ENCODE data around the gene FHOD3. TPM values are rescaled to one million over a fixed set of nuclear protein-coding genes. Genes with fewer than 3 reads are reported as not detected.
A peak's percentile ranks its signal among the peaks of the same experiment; 100 is the strongest.

The FHOD3 gene
- total and polyA plus RNA-seq, 2 experiments from 2014 or later, result 2.7 to 8.7 TPM

DNA sequence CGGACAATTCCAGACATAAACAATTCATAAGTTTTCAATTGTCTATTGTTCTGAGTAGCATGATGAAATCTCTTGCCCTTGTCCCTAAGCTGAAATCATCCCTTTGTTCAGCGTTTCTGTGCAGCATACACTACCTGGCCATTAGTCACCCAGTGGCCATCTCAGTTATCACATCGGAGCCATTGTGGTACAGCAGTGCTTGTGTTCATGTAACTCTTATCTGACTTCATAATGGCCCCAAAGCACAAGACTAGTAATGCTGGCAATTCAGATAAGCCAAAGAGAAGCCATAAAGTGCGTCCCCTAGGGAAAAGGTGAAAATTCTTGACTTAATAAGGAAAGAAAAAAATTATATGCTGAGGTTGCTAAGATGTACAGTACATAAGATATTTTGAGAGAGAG, 127.2 kb downstream of the FHOD3 start:
- H3K27ac ChIP-seq (ENCODE audit: low read depth), result no peak overlapping the region

DNA sequence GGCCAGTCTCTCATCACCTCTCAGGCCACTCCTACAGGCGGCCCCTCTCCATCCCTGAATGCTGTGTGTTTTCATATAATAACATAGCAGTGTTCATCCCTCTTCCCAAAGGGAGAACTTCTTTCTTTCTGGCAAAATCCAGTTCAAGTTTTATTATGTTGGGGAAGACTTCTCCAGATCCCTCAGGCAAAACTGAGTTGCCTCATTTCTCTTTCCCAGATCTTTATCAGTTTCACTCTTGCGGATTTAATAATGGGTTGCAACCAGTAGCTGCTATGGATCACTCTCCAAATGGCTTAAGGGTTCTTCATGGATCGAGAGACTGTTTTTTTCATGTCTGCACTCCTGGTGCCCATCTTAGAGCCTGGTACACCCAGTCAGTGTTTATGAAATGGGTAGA, 129.9 kb downstream of the FHOD3 start:
- no peak for DNase-seq (ENCODE audit: low spot score)
- H3K79me2 ChIP-seq (replicated peaks; ENCODE audit: insufficient read depth), result no peaks in the 10 kb centered on the region
- no peak overlapping the region for H3K4me2 ChIP-seq
- H3K9me3 Mint-ChIP-seq, result no peaks in the 10 kb centered on the region
- H3K4me3 ChIP-seq, result no peak overlapping the region
- no peaks in the 10 kb centered on the region for H3K36me3 Mint-ChIP-seq (ENCODE audit: low read depth)
- no peak overlapping the region for H3K27ac ChIP-seq (ENCODE audit: low read depth)
- no peak overlapping the region for H2AFZ ChIP-seq
- TF ChIP-seq REST (IDR thresholded peaks at IDR 0.05; ENCODE audit: unreplicated experiment) (no peak), JUNB (IDR thresholded peaks at IDR 0.05; ENCODE audit: unreplicated experiment) (no peak)
- TF ChIP-seq, protein P1, sequence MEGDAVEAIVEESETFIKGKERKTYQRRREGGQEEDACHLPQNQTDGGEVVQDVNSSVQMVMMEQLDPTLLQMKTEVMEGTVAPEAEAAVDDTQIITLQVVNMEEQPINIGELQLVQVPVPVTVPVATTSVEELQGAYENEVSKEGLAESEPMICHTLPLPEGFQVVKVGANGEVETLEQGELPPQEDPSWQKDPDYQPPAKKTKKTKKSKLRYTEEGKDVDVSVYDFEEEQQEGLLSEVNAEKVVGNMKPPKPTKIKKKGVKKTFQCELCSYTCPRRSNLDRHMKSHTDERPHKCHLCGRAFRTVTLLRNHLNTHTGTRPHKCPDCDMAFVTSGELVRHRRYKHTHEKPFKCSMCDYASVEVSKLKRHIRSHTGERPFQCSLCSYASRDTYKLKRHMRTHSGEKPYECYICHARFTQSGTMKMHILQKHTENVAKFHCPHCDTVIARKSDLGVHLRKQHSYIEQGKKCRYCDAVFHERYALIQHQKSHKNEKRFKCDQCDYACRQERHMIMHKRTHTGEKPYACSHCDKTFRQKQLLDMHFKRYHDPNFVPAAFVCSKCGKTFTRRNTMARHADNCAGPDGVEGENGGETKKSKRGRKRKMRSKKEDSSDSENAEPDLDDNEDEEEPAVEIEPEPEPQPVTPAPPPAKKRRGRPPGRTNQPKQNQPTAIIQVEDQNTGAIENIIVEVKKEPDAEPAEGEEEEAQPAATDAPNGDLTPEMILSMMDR (conservative IDR thresholded peaks at IDR 0.05; ENCODE audit: low read depth in 2 of 2), result no peak
- H3K27ac Mint-ChIP-seq, result no peak overlapping the region
- peaks cover 13% of the 10 kb centered on the region for H3K9me2 ChIP-seq (ENCODE audit: insufficient read depth)
- H3K27me3 Mint-ChIP-seq (ENCODE audit: insufficient read depth, low read depth, poor library complexity), result no peaks in the 10 kb centered on the region
- H3F3A ChIP-seq (replicated peaks; ENCODE audit: low read depth), result no peaks in the 10 kb centered on the region
- H3K4me1 Mint-ChIP-seq, result peaks cover 11% of the 10 kb centered on the region; the same call in 2 of the 3 replicates
- no peaks in the 10 kb centered on the region for H3K27me3 ChIP-seq (ENCODE audit: insufficient read depth)
- H3K4me1 ChIP-seq (ENCODE audit: insufficient read depth), result peaks cover 3% of the 10 kb centered on the region; the same call in 1 of the 2 replicates
- H3K4me3 Mint-ChIP-seq, result no peak overlapping the region
- H3K36me3 ChIP-seq (ENCODE audit: insufficient read depth), result no peaks in the 10 kb centered on the region
- no peak for ATAC-seq
- H4K20me1 ChIP-seq (replicated peaks; ENCODE audit: insufficient read depth), result no peaks in the 10 kb centered on the region

More for the DNA sequence above, 127.2 kb downstream of the FHOD3 start:
- no peaks in the 10 kb centered on the region for H3K9me3 Mint-ChIP-seq
- no peaks in the 10 kb centered on the region for H3K27me3 Mint-ChIP-seq (ENCODE audit: insufficient read depth, low read depth, poor library complexity)
- H3K4me1 ChIP-seq (ENCODE audit: insufficient read depth), result peaks cover 6% of the 10 kb centered on the region; the same call in 1 of the 2 replicates
- no peak for DNase-seq (ENCODE audit: low spot score)
- TF ChIP-seq, protein P2, sequence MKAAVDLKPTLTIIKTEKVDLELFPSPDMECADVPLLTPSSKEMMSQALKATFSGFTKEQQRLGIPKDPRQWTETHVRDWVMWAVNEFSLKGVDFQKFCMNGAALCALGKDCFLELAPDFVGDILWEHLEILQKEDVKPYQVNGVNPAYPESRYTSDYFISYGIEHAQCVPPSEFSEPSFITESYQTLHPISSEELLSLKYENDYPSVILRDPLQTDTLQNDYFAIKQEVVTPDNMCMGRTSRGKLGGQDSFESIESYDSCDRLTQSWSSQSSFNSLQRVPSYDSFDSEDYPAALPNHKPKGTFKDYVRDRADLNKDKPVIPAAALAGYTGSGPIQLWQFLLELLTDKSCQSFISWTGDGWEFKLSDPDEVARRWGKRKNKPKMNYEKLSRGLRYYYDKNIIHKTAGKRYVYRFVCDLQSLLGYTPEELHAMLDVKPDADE (IDR thresholded peaks at IDR 0.05), result no peak
- TF ChIP-seq, protein P1 (conservative IDR thresholded peaks at IDR 0.05; ENCODE audit: low read depth in 2 of 2), result 0 out of 4 replicates have a peak, but pooled peaks of 1 of the 2 experiments have one; percentile 20
- H3K79me2 ChIP-seq (replicated peaks; ENCODE audit: insufficient read depth), result no peaks in the 10 kb centered on the region
- H3K4me1 Mint-ChIP-seq, result peaks cover 20% of the 10 kb centered on the region
- ATAC-seq, result peak; percentile 45; the same call in 1 of the 3 replicates
- no peaks in the 10 kb centered on the region for H3K36me3 ChIP-seq (ENCODE audit: insufficient read depth)
- no peaks in the 10 kb centered on the region for H3F3A ChIP-seq (replicated peaks; ENCODE audit: low read depth)
- H3K9me2 ChIP-seq (ENCODE audit: insufficient read depth), result peaks cover 5% of the 10 kb centered on the region; the same call in 1 of the 2 replicates
- H3K27ac Mint-ChIP-seq, result no peak overlapping the region
- no peaks in the 10 kb centered on the region for H4K20me1 ChIP-seq (replicated peaks; ENCODE audit: insufficient read depth)
- H2AFZ ChIP-seq, result no peak overlapping the region
- no peak overlapping the region for H3K4me3 ChIP-seq
- H3K27me3 ChIP-seq (ENCODE audit: insufficient read depth), result no peaks in the 10 kb centered on the region
- no peak overlapping the region for H3K4me2 ChIP-seq
- no peaks in the 10 kb centered on the region for H3K36me3 Mint-ChIP-seq (ENCODE audit: low read depth)
- H3K4me3 Mint-ChIP-seq, result no peak overlapping the region
